K562 (cell line): ENCODE measurements around the gene ERC2. TPM values are rescaled to one million over a fixed set of nuclear protein-coding genes. Genes with fewer than 3 reads are reported as not detected.

Experiments
- ATAC-seq: fragments of 200-7000 bp; cut with Tn5 transposase; 3 replicates; pipeline ENCODE4 v1.9.1; 2020; ENCODE audit warnings: moderate library complexity
- BruUV-seq: library from RNA; stranded (reverse); fragments of 400-500 nt; replicated peaks from 2 replicates; lab custom pipeline; 2021; lab: Mats Ljungman, UMichigan
- CTCF ChIA-PET: fragments of 300-600 bp; formaldehyde crosslinking; extraction: SDS; loops from one replicate; lab custom pipeline; 2021; ENCODE audit warnings: low intra/inter-chr PET ratio; lab: Yijun Ruan, JAX
- POLR2A ChIA-PET: fragments of 300-600, 350-650 bp; sonication (Branson Sonifier 250); formaldehyde crosslinking; extraction: SDS; loops from one replicate; lab custom pipeline; 2021; ENCODE audit warnings: antibody characterized with exemption, inconsistent platforms; lab: Yijun Ruan, JAX
- DNase-seq, 4 experiments: peaks; one replicate each; pipeline versions ENCODE4 v3.0.0 to v3.0.0-alpha.2; 2011 to 2018; ENCODE audit warnings: low spot score in 3 of 4, mixed read lengths in 3 of 4; ENCODE audit errors: extremely low read depth in 1 of 4
- FAIRE-seq: peaks from 2 replicates; lab custom pipeline; 2011; peaks lifted over from hg19 to GRCh38; lab: Jason Lieb, UNC
- H2AFZ ChIP-seq: 2 replicates; pipeline ENCODE4 v1.6.0; 2011; ENCODE audit warnings: low read depth, low read length, control low read depth, inconsistent platforms
- H3K27ac ChIP-seq: fragments of 200-600 bp; 3 replicates; pipeline ENCODE4 v1.8.0; 2011; ENCODE audit warnings: low read depth, mild to moderate bottlenecking, control low read depth, inconsistent platforms, low read length, moderate library complexity, mixed read lengths; ENCODE audit errors: extremely low read depth
- H3K27me3 ChIP-seq, 2 experiments: fragments of 300-600 bp in 1 of 2; 2 replicates in 1 of 2; 3 replicates in 1 of 2; pipeline versions ENCODE4 v1.6.0 to v1.8.0; 2011; ENCODE audit warnings: inconsistent platforms in 2 of 2, low read length in 2 of 2, mild to moderate bottlenecking in 1 of 2, mixed read lengths in 1 of 2, moderate library complexity in 1 of 2; ENCODE audit not compliant: control insufficient read depth in 2 of 2, insufficient read depth in 2 of 2
- H3K36me3 ChIP-seq: fragments of 300-600 bp; 3 replicates; pipeline ENCODE4 v1.8.0; 2011; ENCODE audit warnings: mild to moderate bottlenecking, low read length, inconsistent platforms; ENCODE audit not compliant: control insufficient read depth, insufficient read depth
- H3K4me1 ChIP-seq, 2 experiments: fragments of 200-600 bp in 1 of 2; replicated peaks in 1 of 2; 2 replicates in 1 of 2; 3 replicates in 1 of 2; pipeline versions ENCODE4 v1.5.1 to v1.8.0; 2011; ENCODE audit warnings: inconsistent platforms in 2 of 2, low read length in 2 of 2, mild to moderate bottlenecking in 1 of 2, mixed read lengths in 1 of 2, moderate library complexity in 1 of 2; ENCODE audit not compliant: control insufficient read depth in 2 of 2, insufficient read depth in 2 of 2
- H3K4me2 ChIP-seq: 2 replicates; pipeline ENCODE4 v1.6.1; 2011; ENCODE audit warnings: low read length, control low read depth, inconsistent platforms, mixed read lengths; ENCODE audit not compliant: insufficient read depth
- H3K4me3 ChIP-seq: fragments of 200-600 bp; sonication (generic), shearing (Covaris generic); 2 replicates; pipeline ENCODE4 v1.5.1; 2016; ENCODE audit warnings: control low read depth, inconsistent platforms
- H3K79me2 ChIP-seq: fragments of 200-600 bp; 3 replicates; pipeline ENCODE4 v1.8.0; 2011; ENCODE audit warnings: low read length, inconsistent platforms; ENCODE audit not compliant: control insufficient read depth, insufficient read depth
- H3K9ac ChIP-seq, 2 experiments: 2 replicates each; pipeline versions ENCODE4 v1.6.0 to v1.6.1; 2011; ENCODE audit warnings: low read depth in 2 of 2, low read length in 2 of 2, control low read depth in 1 of 2, inconsistent platforms in 1 of 2, mild to moderate bottlenecking in 1 of 2, mixed read lengths in 1 of 2; ENCODE audit not compliant: insufficient read depth in 1 of 2
- H3K9me1 ChIP-seq: one replicate; pipeline ENCODE4 v1.6.0; 2011; ENCODE audit warnings: inconsistent platforms, mild to moderate bottlenecking, low read length, moderate library complexity; ENCODE audit not compliant: control insufficient read depth, insufficient read depth
- H3K9me3 ChIP-seq: replicated peaks from 2 replicates; pipeline ENCODE4 v1.5.1; 2011; ENCODE audit warnings: low read depth, low read length, inconsistent platforms; ENCODE audit not compliant: control insufficient read depth, insufficient read depth
- H4K20me1 ChIP-seq: replicated peaks from 2 replicates; pipeline ENCODE4 v1.6.1; 2011; ENCODE audit warnings: low read length, inconsistent platforms, mixed read lengths; ENCODE audit not compliant: control insufficient read depth, insufficient read depth
- BRF2 ChIP-seq: IDR thresholded peaks from 3 replicates; pipeline ENCODE4 v1.6.1; 2011; ENCODE audit warnings: borderline replicate concordance, mild to moderate bottlenecking; ENCODE audit not compliant: insufficient read length, insufficient read depth
- ETV1 ChIP-seq: fragments of 450-650 bp; conservative IDR thresholded peaks from 2 replicates; pipeline ENCODE4 v1.6.1; 2016; ENCODE audit warnings: missing genetic modification characterization, control low read depth, low read depth, missing compliant biosample characterization
- FOXP4 ChIP-seq: sonication (generic); formaldehyde crosslinking; IDR thresholded peaks from 2 replicates; pipeline ENCODE4 v1.8.0; 2022; ENCODE audit warnings: mild to moderate bottlenecking, missing genetic modification reagents, borderline replicate concordance
- KLF6 ChIP-seq: fragments of 250-450 bp; sonication (Bioruptor Pico); IDR thresholded peaks from 2 replicates; pipeline ENCODE4 v1.4.0; 2020; ENCODE audit warnings: mild to moderate bottlenecking, moderate library complexity, borderline replicate concordance
- MAFF ChIP-seq: IDR thresholded peaks from 2 replicates; pipeline ENCODE4 v1.6.1; 2012; ENCODE audit warnings: low read length, improper control_type of control experiment
- PHF20 ChIP-seq: fragments of 450-650 bp; IDR thresholded peaks from 2 replicates; pipeline ENCODE4 v1.6.1; 2018; ENCODE audit not compliant: partially characterized antibody
- POLR3G ChIP-seq: IDR thresholded peaks from 2 replicates; pipeline ENCODE4 v1.6.1; 2011; ENCODE audit not compliant: insufficient read length, insufficient replicate concordance; ENCODE audit errors: extremely low read depth
- PYGO2 ChIP-seq: fragments of 450-650 bp; IDR thresholded peaks from 2 replicates; pipeline ENCODE4 v1.6.1; 2016; ENCODE audit warnings: mild to moderate bottlenecking, missing genetic modification characterization, moderate library complexity, missing compliant biosample characterization
- RBM17 ChIP-seq: fragments of 200-400 bp; formaldehyde crosslinking; IDR thresholded peaks from 2 replicates; pipeline ENCODE4 v1.6.1; 2017; ENCODE audit warnings: low read depth, mild to moderate bottlenecking, low read length, borderline replicate concordance
- SPI1 ChIP-seq: IDR thresholded peaks from 2 replicates; pipeline ENCODE4 v1.6.1; 2011; ENCODE audit warnings: low read depth, low read length, control low read depth, borderline replicate concordance
- TCF7 ChIP-seq: sonication (generic); IDR thresholded peaks from 2 replicates; pipeline ENCODE4 v1.6.1; 2016; ENCODE audit warnings: antibody characterized with exemption, borderline replicate concordance
- TEAD4 ChIP-seq, 2 experiments: sonication (generic) in 1 of 2; formaldehyde crosslinking in 1 of 2; IDR thresholded peaks; 2 replicates each; pipeline versions ENCODE4 v1.6.1 to v1.8.0; 2012 to 2022; ENCODE audit warnings: borderline replicate concordance in 1 of 2, inconsistent platforms in 1 of 2, low read length in 1 of 2, mild to moderate bottlenecking in 1 of 2, missing genetic modification reagents in 1 of 2
- VEZF1 ChIP-seq: fragments of 200-800 bp; sonication (Bioruptor generic); IDR thresholded peaks from 2 replicates; pipeline ENCODE4 v1.6.1; 2017; ENCODE audit warnings: missing genetic modification characterization, missing compliant biosample characterization
- ZNF668 ChIP-seq: fragments of 250-450 bp; sonication (Bioruptor Pico); IDR thresholded peaks from 2 replicates; pipeline ENCODE4 v1.8.0; 2022; ENCODE audit warnings: mild to moderate bottlenecking, inconsistent platforms
- WGBS: fragments of 100-300 bp; shearing (Covaris generic); methylation state at CpG from one replicate; pipeline ENCODE4 v1.1.6; 2016; ENCODE audit warnings: low coverage, mixed read lengths; ENCODE audit not compliant: insufficient coverage; ENCODE audit errors: missing lambda C conversion rate; 5-methylcytosine and 5-hydroxymethylcytosine counted together
- in situ Hi-C: fragments of 300-500 bp; cut with MboI; formaldehyde crosslinking; loops from 4 replicates; pipeline ENCODE4 v1.15.0; 2018; ENCODE audit warnings: inconsistent platforms, mixed read lengths
- intact Hi-C: fragments of 100-400 bp; cut with micrococcal nuclease; formaldehyde crosslinking; loops from 2 replicates; pipeline ENCODE4 v1.14.2; 2022
- polyA plus RNA-seq, 8 experiments: library from polyadenylated mRNA; depleted of rRNA in 4 of 8; stranded (reverse) in 5 of 8; unstranded in 3 of 8; fragments of >200 nt; fragmentation: Nextera tagmentation in 2 of 8; fragmentation: Illumina TruSeq in 1 of 8; extraction: Ambion mirVana in 2 of 8; extraction: Trizol in 1 of 8; gene quantifications; 2 replicates each; pipeline versions ENCODE4 v1.2.1 to v1.2.3, GENCODE V29; 2011 to 2014; ENCODE audit warnings: inconsistent platforms in 1 of 8, missing spikeins in 1 of 8
- total RNA-seq, 7 experiments: library from RNA; depleted of rRNA in 6 of 7; stranded (reverse); fragments of >200 nt in 6 of 7; fragmentation: Illumina TruSeq in 2 of 7; extraction: Trizol in 2 of 7; gene quantifications; 2 replicates each; pipeline versions ENCODE4 v1.2.1 to v1.2.3, GENCODE V29; 2011 to 2021; ENCODE audit warnings: low replicate concordance in 1 of 7
- TF ChIP-seq, protein P1 (sequence below): fragments of 250-450 bp; sonication (Bioruptor Pico); IDR thresholded peaks from 2 replicates; pipeline ENCODE4 v1.8.0; 2022; ENCODE audit warnings: moderate library complexity, mild to moderate bottlenecking, inconsistent platforms

ERC2 gene
- total and polyA plus RNA-seq, 9 of the 15 experiments (the other 6 are each of a cell fraction or from before 2014, with no cell fraction given): 0.04 to 0.18 (median 0.07) TPM; not detected in 2

DNA sequence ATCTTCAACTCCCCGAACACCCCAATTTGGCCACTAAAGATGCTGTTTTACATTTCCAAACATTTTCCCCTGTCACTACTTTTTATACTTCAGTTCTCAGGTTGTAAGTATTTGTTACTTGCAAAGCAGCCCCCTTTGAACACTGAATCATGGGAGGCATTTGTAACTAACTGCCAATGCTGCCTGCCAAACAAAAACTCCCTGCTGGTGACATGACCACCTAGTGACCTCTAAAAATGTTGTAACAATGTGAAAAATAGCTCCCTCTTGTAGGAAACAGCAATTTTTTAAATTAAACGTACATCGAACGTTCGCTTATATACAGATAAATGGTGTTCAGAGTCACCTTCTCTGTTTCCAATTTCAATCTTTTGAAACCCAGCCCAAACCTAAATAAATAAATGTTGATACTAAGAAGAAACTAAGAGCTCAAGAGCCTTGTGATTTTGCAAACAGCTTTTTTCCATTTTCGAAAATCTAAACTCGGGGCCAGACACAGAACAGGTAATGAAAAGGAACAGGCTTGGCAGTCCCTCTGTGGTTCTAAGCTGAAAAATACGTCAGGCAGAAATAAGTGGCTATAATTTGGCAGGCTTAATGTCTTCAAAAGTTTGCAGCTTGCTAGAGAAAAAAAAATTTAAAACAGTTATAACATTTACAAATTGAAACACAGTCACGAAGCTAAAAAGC is 712.6 kb downstream of the ERC2 start (continued):
- TF ChIP-seq TEAD4 (IDR thresholded peaks at IDR 0.05; ENCODE audit: low read length) (no peak), TEAD4 (CRISPR knock-in tag; IDR thresholded peaks at IDR 0.05; ENCODE audit: borderline replicate concordance) (no peak)
- TF ChIP-seq, all 486 proteins: peak for 0

GRCh38 chr3:55752911-55753310 is 715.4 kb downstream of the ERC2 start:
- Histone ChIP-seq H3K4me1 (no peaks in the 10 kb centered on the region), H2AFZ (no peak overlapping the region), H3K79me2 (no peaks in the 10 kb centered on the region), H3K4me2 (no peak overlapping the region), H3K9me3 (no peaks in the 10 kb centered on the region), H3K27me3 (no peaks in the 10 kb centered on the region), H3K36me3 (no peaks in the 10 kb centered on the region), H3K9me1 (no peaks in the 10 kb centered on the region), H4K20me1 (no peaks in the 10 kb centered on the region), H3K27ac (no peak overlapping the region), H3K9ac (no peak overlapping the region), H3K4me3 (no peak overlapping the region)
- WGBS: 2% methylated on average over 5 of the region's 5 CpGs
- in situ Hi-C loops: no loop called here
- intact Hi-C loops: no loop called here
- no peak for ATAC-seq
- BruUV-seq: no TSS peak
- no peak for DNase-seq
- POLR2A ChIA-PET: no interaction called here
- CTCF ChIA-PET: no interaction called here
- FAIRE-seq: no peak
- no peak for TF ChIP-seq BRF2
- TF ChIP-seq MAFF: no peak
- no peak for TF ChIP-seq PHF20
- no peak for TF ChIP-seq TCF7
- no peak for TF ChIP-seq KLF6
- TF ChIP-seq PYGO2: no peak
- TF ChIP-seq POLR3G: no peak
- TF ChIP-seq ETV1: no peak
- TF ChIP-seq SPI1: no peak
- TF ChIP-seq ZNF668 (CRISPR knock-in tag): no peak
- no peak for TF ChIP-seq VEZF1 (CRISPR knock-in tag)
- TF ChIP-seq, protein P1, sequence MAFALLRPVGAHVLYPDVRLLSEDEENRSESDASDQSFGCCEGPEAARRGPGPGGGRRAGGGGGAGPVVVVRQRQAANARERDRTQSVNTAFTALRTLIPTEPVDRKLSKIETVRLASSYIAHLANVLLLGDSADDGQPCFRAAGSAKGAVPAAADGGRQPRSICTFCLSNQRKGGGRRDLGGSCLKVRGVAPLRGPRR (CRISPR knock-in tag): no peak
- TF ChIP-seq FOXP4: no peak
- TF ChIP-seq RBM17: no peak
